Keratinocyte (primary cell): Measurements from ENCODE around the gene MAPK14.

Experiments used
- CTCF ChIP-seq, 3 experiments: IDR thresholded peaks in 1 of 3; conservative IDR thresholded peaks in 1 of 3; optimal IDR thresholded peaks in 1 of 3; 2 replicates in 2 of 3; 3 replicates in 1 of 3; pipeline versions ENCODE3 to v1.5.1; 2011; ENCODE audit warnings: low read length in 3 of 3, mild to moderate bottlenecking in 3 of 3, moderate library complexity in 2 of 3, control low read depth in 1 of 3, inconsistent platforms in 1 of 3; ENCODE audit not compliant: insufficient read depth in 2 of 3; ENCODE audit errors: extremely low read depth in 1 of 3
- EZH2 ChIP-seq: IDR thresholded peaks from one replicate; pipeline ENCODE4 v1.6.1; 2012; ENCODE audit warnings: inconsistent platforms, mild to moderate bottlenecking, low read length, moderate library complexity

- TF ChIP-seq EZH2 (no peak), CTCF (optimal IDR thresholded peaks at IDR 0.05 in 1 of 3, IDR thresholded peaks at IDR 0.05 in 1 of 3, conservative IDR thresholded peaks at IDR 0.05 in 1 of 3; ENCODE audit: extremely low read depth in 1 of 3, insufficient read depth in 2 of 3, low read length in 3 of 3) (no peak)
Measured at GRCh38 chr6:36113049-36113448, 85.4 kb downstream of the MAPK14 start.
